H9 (cell line): ENCODE results near the gene WNT5B. TPM values are rescaled to one million over a fixed set of nuclear protein-coding genes. Genes with fewer than 3 reads are reported as not detected.

Experiments
- DNase-seq: peaks from one replicate; pipeline ENCODE4 v3.0.0-alpha.2; 2017
- H2AFZ ChIP-seq: one replicate; pipeline ENCODE4 v1.6.1; 2013; ENCODE audit warnings: mild to moderate bottlenecking, low read length, control low read depth, moderate library complexity
- H2AK5ac ChIP-seq: 2 replicates; pipeline ENCODE4 v1.6.1; 2013; ENCODE audit warnings: low read length, control low read depth, mixed read lengths; ENCODE audit not compliant: insufficient read length
- H2BK120ac ChIP-seq: one replicate; pipeline ENCODE4 v1.6.1; 2013; ENCODE audit warnings: low read depth, mild to moderate bottlenecking, low read length, control low read depth, inconsistent platforms; ENCODE audit not compliant: poor library complexity, severe bottlenecking
- H2BK12ac ChIP-seq: 2 replicates; pipeline ENCODE4 v1.6.1; 2013; ENCODE audit warnings: low read length, control low read depth, mixed read lengths, low read depth; ENCODE audit not compliant: insufficient read length
- H2BK15ac ChIP-seq: 2 replicates; pipeline ENCODE4 v1.6.1; 2013; ENCODE audit warnings: low read depth, low read length, control low read depth
- H2BK20ac ChIP-seq: one replicate; pipeline ENCODE4 v1.6.1; 2013; ENCODE audit warnings: low read depth, mild to moderate bottlenecking, low read length, control low read depth, inconsistent platforms; ENCODE audit not compliant: poor library complexity, severe bottlenecking
- H2BK5ac ChIP-seq: 2 replicates; pipeline ENCODE4 v1.6.1; 2013; ENCODE audit warnings: low read length, control low read depth, mixed read lengths; ENCODE audit not compliant: insufficient read length
- H3K14ac ChIP-seq: 2 replicates; pipeline ENCODE4 v1.6.1; 2013; ENCODE audit warnings: low read length, control low read depth; ENCODE audit not compliant: insufficient read depth
- H3K18ac ChIP-seq: 2 replicates; pipeline ENCODE4 v1.6.1; 2013; ENCODE audit warnings: low read depth, mild to moderate bottlenecking, mixed read lengths, low read length, control low read depth; ENCODE audit not compliant: insufficient read length
- H3K23ac ChIP-seq: 2 replicates; pipeline ENCODE4 v1.6.1; 2013; ENCODE audit warnings: low read length, control low read depth, mixed read lengths, low read depth; ENCODE audit not compliant: insufficient read length
- H3K23me2 ChIP-seq: 2 replicates; pipeline ENCODE4 v1.6.1; 2013; ENCODE audit warnings: low read depth, mild to moderate bottlenecking, mixed read lengths, low read length, control low read depth; ENCODE audit not compliant: insufficient read length, poor library complexity, severe bottlenecking
- H3K27ac ChIP-seq: 2 replicates; pipeline ENCODE4 v1.5.1; 2013; ENCODE audit warnings: low read length, control low read depth, mixed read lengths, low read depth; ENCODE audit not compliant: insufficient read length
- H3K27me3 ChIP-seq: 2 replicates; pipeline ENCODE4 v1.6.1; 2013; ENCODE audit warnings: low read length, control low read depth, inconsistent platforms; ENCODE audit not compliant: insufficient read depth
- H3K4ac ChIP-seq: 2 replicates; pipeline ENCODE4 v1.6.1; 2013; ENCODE audit warnings: low read depth, mild to moderate bottlenecking, control low read depth, inconsistent platforms, low read length, moderate library complexity
- H3K4me1 ChIP-seq: 2 replicates; pipeline ENCODE4 v1.6.1; 2013; ENCODE audit warnings: low read length, control low read depth, inconsistent platforms; ENCODE audit not compliant: insufficient read depth
- H3K4me2 ChIP-seq: 2 replicates; pipeline ENCODE4 v1.6.1; 2013; ENCODE audit warnings: low read length, control low read depth, mixed read lengths; ENCODE audit not compliant: insufficient read length, insufficient read depth
- H3K56ac ChIP-seq: 2 replicates; pipeline ENCODE4 v1.6.1; 2013; ENCODE audit warnings: low read depth, mild to moderate bottlenecking, mixed read lengths, low read length, control low read depth; ENCODE audit not compliant: insufficient read length
- H3K79me1 ChIP-seq: 2 replicates; pipeline ENCODE4 v1.6.1; 2013; ENCODE audit warnings: low read depth, mild to moderate bottlenecking, moderate library complexity, low read length, control low read depth, inconsistent platforms; ENCODE audit not compliant: insufficient read depth, poor library complexity, severe bottlenecking
- H3K79me2 ChIP-seq: 2 replicates; pipeline ENCODE4 v1.6.1; 2013; ENCODE audit warnings: low read length, control low read depth, inconsistent platforms; ENCODE audit not compliant: insufficient read depth
- H3K9ac ChIP-seq: 2 replicates; pipeline ENCODE4 v1.6.1; 2013; ENCODE audit warnings: low read length, control low read depth, mixed read lengths; ENCODE audit not compliant: insufficient read length; ENCODE audit errors: extremely low read depth
- H3K9me3 ChIP-seq: one replicate; pipeline ENCODE4 v1.6.1; 2013; ENCODE audit warnings: low read depth, low read length, inconsistent platforms; ENCODE audit not compliant: control insufficient read depth
- H3T11ph ChIP-seq: one replicate; pipeline ENCODE4 v1.6.1; 2013; ENCODE audit warnings: mild to moderate bottlenecking, low read length, control low read depth, inconsistent platforms
- H4K20me1 ChIP-seq: one replicate; pipeline ENCODE4 v1.6.1; 2013; ENCODE audit not compliant: control insufficient read depth, insufficient read length, insufficient read depth
- H4K5ac ChIP-seq: 2 replicates; pipeline ENCODE4 v1.6.1; 2013; ENCODE audit warnings: low read depth, mild to moderate bottlenecking, mixed read lengths, low read length, control low read depth; ENCODE audit not compliant: insufficient read length
- H4K8ac ChIP-seq: replicated peaks from 2 replicates; pipeline ENCODE4 v1.6.1; 2013; ENCODE audit warnings: low read length, control low read depth, mixed read lengths, low read depth; ENCODE audit not compliant: insufficient read length
- H4K91ac ChIP-seq: 2 replicates; pipeline ENCODE4 v1.6.1; 2013; ENCODE audit warnings: low read depth, mild to moderate bottlenecking, moderate library complexity, mixed read lengths, low read length, control low read depth; ENCODE audit not compliant: insufficient read length
- H3K27ac Mint-ChIP-seq, 3 experiments: 2 replicates in 2 of 3; 3 replicates in 1 of 3; pipeline ENCODE4 v1.8.0; 2020 to 2021; ENCODE audit warnings: mixed read lengths in 3 of 3, mild to moderate bottlenecking in 1 of 3, moderate library complexity in 1 of 3
- H3K27me3 Mint-ChIP-seq: 2 replicates; pipeline ENCODE4 v1.8.0; 2021; ENCODE audit warnings: low read depth, mild to moderate bottlenecking, moderate library complexity, mixed read lengths
- H3K36me3 Mint-ChIP-seq, 3 experiments: 2 replicates in 2 of 3; 3 replicates in 1 of 3; pipeline ENCODE4 v1.8.0; 2020 to 2021; ENCODE audit warnings: low read depth in 3 of 3, mixed read lengths in 3 of 3; ENCODE audit not compliant: insufficient read depth in 1 of 3
- H3K4me1 Mint-ChIP-seq, 2 experiments: 2 replicates each; pipeline ENCODE4 v1.8.0; 2020; ENCODE audit warnings: mixed read lengths in 2 of 2
- H3K4me3 Mint-ChIP-seq, 2 experiments: 2 replicates in 1 of 2; 3 replicates in 1 of 2; pipeline ENCODE4 v1.8.0; 2020 to 2021; ENCODE audit warnings: mild to moderate bottlenecking in 2 of 2, mixed read lengths in 2 of 2, moderate library complexity in 1 of 2
- H3K9me3 Mint-ChIP-seq, 2 experiments: 2 replicates in 1 of 2; 3 replicates in 1 of 2; pipeline ENCODE4 v1.8.0; 2020; ENCODE audit warnings: mild to moderate bottlenecking in 2 of 2, mixed read lengths in 2 of 2, moderate library complexity in 1 of 2
- CTCF ChIP-seq: fragments of 200-600 bp; sonication (generic); conservative IDR thresholded peaks from 3 replicates; pipeline ENCODE4 v1.8.0; 2021; ENCODE audit warnings: antibody characterized with exemption, mild to moderate bottlenecking
- WGBS: extraction: QIAGEN DNeasy Blood & Tissue Kit; methylation state at CpG from one replicate; pipeline ENCODE4 v1.1.7; 2013; ENCODE audit warnings: missing lambda C conversion rate, low lambda C conversion rate, mixed read lengths; ENCODE audit not compliant: insufficient read length; ENCODE audit errors: extremely low coverage; 5-methylcytosine and 5-hydroxymethylcytosine counted together
- total RNA-seq: library from RNA; stranded (reverse); gene quantifications from 2 replicates; pipeline ENCODE4 v1.2.1, GENCODE V29; 2021

WNT5B gene
- total RNA-seq, 1 experiment from 2014 or later = 1.5 TPM

DNA sequence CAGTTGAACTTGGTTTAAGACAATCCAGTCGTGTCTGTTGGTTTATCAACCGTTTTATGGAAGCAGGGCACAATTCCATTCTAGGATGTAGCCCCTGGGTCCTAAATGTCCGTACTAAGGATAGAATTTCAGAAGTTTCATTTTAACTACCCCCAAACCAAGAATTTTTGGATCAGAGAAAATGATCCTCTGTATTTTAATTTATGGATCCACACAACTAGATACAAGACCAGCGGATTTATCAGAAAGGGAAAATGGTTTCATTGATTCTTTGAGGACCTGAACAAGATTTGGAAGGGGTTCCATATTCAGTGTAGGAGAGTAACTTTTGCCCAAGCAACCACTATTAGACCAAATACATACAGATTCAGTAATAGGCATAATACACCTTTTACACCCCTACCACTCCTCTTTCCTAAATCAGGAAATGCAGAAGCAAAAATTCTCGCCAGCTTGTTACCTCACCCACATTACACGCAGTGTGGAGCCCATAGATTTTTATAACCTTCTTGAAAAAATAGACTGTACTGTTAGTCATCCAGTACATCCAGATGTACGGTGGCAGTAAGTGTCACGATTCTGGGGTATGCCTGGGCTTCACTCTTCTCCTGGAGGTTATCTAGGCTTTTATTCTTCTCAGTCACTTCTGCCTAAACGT is 33.2 kb upstream of the WNT5B start:
- Histone ChIP-seq H3K4ac (no peak overlapping the region), H2AFZ (no peak overlapping the region), H4K91ac (no peak overlapping the region), H3K27ac (no peak overlapping the region), H3K27me3 (peaks cover 24% of the 10 kb centered on the region; the same call in 1 of the 2 replicates), H4K20me1 (peaks cover 5% of the 10 kb centered on the region), H4K8ac (no peak overlapping the region), H3K23ac (no peak overlapping the region), H3K23me2 (peaks cover 21% of the 10 kb centered on the region), H3K4me1 (peaks cover 6% of the 10 kb centered on the region), H3T11ph (no peak overlapping the region), H4K5ac (no peak overlapping the region), H3K56ac (no peak overlapping the region), H3K4me2 (peak overlapping the region; percentile 69), H3K79me1 (no peaks in the 10 kb centered on the region), H2BK12ac (no peak overlapping the region), H3K9ac (no peak overlapping the region), H2AK5ac (no peak overlapping the region), H3K9me3 (no peaks in the 10 kb centered on the region), H2BK20ac (no peak overlapping the region), H3K18ac (no peak overlapping the region), H2BK120ac (no peak overlapping the region), H3K14ac (no peak overlapping the region), H2BK5ac (no peak overlapping the region), H2BK15ac (no peak overlapping the region), H3K79me2 (no peaks in the 10 kb centered on the region)
- Mint-ChIP-seq H3K27me3 (peaks cover 47% of the 10 kb centered on the region), H3K9me3 (peaks cover 0 to 1% of the 10 kb centered on the region in 2 experiments; a peak in 3 of 5 replicates), H3K4me1 (peaks cover 32 to 39% of the 10 kb centered on the region in 2 experiments), H3K4me3 (peak overlapping the region in 1 of 2 experiments; percentile 89; a peak in 2 of 5 replicates), H3K27ac (no peak overlapping the region), H3K36me3 (peaks cover 0 to 2% (median 0%) of the 10 kb centered on the region in 3 experiments; a peak in 1 of 7 replicates)
- no CpG with 5 or more reads among the region's 9 CpGs for WGBS
- no peak for TF ChIP-seq CTCF
- no peak for DNase-seq
